H4 (cell line): ENCODE measurements around the gene OPRL1. TPM values are rescaled to one million over a fixed set of nuclear protein-coding genes. Genes with fewer than 3 reads are reported as not detected.

Source experiments
- DNase-seq: peaks from one replicate; pipeline ENCODE4 v3.0.0-alpha.2; 2015; ENCODE audit warnings: low spot score
- total RNA-seq: library from RNA; depleted of rRNA; stranded (reverse); fragments of >200 nt; shearing (Covaris generic); gene quantifications from 2 replicates; pipeline ENCODE4 v1.2.3, GENCODE V29; 2014

Gene OPRL1
- total RNA-seq, 1 experiment from 2014 or later = 0.97 TPM

- DNase-seq = no peak
Measured at GRCh38 chr20:64056639-64056888, 23.3 kb upstream of the OPRL1 start.

DNA sequence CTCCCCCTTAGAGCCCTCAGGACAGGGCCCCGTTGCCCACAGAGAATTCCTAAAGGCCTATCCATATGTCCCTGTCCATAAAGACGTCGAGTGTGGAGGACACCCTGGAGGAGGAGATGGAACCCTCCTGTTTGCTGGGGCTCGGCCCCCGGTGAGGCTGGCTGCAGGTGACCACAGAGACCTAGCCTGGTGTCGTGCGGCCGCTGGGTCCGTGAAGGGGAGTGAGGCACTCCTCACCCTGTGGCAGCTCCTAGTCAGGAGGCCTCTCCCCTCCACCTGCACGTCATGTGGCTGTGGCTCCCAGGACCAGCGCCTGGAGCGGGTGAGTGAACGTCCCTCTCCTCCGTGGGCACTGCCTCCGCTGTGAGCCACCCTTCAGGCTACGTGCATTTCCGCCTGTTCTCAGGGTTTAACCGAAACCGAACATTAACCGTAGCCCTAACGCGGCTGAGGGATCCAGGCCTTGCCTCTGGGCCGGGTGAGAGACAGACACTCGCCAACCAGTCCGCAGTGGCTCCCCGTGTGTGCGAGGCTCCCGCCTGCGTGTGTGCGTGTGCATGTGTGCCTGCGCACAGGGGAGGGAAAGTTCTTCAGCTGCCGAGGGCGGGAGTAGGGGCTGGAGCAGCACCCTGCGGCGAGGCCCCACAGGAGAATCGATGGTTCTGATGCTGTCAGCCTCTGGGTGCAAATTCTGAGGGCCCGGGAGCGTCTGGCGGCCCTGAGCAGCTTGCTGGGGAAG lies 22.8 kb upstream of the OPRL1 start:
- no peak for DNase-seq

DNA sequence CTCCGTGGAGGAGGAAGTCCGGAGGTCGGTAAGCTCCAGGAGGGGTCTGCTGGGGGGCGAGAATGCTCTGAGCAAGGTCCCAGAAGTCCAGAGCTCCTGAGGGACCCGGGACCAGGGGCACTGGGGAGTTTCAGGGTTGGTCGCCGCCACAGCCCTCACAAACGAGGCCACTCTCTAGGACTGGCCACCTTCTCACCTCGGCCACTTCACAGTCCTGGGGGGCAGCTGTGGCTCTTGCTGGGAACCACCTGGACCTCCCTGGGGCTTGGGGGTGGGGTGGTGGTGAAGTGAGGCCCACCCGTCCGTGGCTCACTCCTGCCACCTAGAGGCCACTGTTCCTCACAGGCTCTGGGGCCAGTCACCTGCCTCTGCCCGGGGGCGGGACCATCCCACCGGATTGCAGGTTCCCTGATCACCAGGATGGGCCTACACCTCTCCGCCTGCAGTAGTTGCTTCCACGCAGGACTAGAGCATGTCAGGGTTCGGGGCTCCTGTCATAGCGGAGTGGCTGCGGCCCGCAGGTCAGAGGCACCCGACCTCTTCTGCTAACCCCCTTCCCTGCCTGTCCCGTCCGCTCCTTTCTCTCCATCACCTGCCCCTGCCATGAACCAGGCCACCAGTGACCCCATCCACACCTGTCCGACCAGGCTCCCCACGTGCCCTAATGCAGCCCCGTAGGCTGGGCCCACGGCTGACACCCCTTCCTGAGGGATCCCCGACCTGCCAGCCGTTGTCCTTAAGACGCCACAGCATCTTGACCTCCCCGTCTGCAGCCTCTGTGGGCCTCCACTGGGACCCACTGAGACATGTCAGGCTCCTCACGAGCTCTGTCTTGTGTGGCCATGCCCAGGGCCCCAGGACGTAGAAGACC lies 22.0 kb upstream of the OPRL1 start:
- peak; percentile 59 for DNase-seq

- DNase-seq = no peak
Measured at GRCh38 chr20:64058536-64058935, 21.3 kb upstream of the OPRL1 start.

DNA sequence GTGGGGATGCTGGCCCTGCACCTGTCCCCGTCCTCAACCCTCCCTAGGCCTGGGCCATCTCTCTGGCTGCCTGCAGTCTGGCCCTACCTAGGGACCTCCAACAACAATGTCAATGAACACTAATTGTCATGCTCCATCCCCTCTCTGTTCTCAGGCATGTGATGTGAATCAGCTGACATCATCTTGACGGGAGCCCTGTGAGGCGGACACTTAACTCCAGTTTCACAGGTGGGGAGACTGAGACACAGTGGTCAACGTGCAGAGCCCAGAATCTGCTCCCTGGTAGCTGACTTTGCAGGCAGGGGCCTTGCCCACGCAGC lies 17.6 kb upstream of the OPRL1 start:
- DNase-seq = no peak

- DNase-seq = peak; percentile 93
Measured at GRCh38 chr20:64062596-64063388, 17.1 kb upstream of the OPRL1 start, which contains the start of gene TCEA2. TSS of gene TCEA2 (plus strand) at chr20:64063198. CDS start at chr20:64063313, 115 bp downstream.

DNA sequence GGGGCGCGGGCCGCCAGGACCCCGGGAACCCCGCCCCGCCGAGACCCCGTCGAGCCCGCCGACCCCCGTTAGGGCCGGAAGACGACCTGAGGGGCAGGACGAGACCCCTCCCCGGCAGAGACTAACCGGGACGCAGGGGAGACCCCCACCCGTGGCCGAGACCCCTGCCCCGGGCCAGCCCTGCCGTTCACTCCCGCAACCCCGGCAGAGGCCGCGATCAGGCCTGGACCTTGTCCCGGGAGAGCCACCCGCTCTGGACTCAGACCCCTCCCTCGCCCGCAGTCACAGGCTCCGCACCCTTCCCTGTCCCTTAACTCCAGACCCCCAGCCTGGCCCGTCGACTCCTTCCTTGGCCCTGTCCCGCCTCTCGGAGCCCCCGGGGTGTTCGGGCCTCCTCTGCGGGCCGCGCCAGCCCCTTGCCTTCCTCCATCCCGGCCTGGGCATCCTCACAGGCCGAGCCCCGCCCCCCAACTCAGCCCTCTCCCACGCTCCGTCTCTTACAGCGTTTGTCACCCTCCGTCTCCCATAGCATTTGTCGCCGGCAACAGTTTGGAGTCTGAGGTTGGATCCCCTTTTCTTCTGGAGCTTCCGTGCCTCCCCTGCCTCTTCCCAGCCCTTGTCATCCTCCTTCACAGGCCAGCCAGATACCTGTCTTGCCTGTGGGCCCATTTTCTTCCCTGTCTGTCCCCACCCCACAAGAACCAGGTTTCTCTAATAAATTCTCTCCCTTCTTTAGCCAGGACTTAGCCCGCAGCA lies 16.3 kb upstream of the OPRL1 start:
- DNase-seq = no peak

DNA sequence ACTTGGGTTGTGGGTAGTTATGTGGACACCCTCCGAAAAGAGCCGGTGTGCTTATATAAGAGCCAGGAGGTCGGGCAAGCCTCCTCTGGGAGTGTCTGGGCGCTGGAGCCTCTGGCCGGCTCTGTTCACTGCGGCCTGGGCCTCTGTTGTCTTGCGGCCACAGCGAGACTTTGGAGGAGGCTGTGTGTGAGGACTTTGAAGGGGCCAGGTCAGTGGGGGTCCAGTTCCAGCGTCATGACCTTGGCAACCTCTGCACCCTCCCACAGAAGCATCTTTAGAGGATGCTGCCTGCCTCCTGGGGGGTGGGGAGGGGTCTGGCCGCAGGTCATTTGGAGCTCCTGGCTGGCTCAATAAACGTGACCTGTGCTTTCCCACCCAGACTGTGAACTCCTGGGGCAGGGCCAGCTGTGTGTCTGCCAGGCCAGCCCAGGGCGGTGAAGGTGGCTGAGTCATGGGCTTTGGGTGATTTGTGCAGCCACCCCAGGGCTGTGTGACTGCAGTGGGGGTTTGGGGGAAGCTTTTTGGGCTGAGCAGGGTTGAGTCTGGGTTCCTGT lies 15.7 kb upstream of the OPRL1 start:
- peak; percentile 58 for DNase-seq

- DNase-seq = no peak
Measured at GRCh38 chr20:64065062-64065973, 14.6 kb upstream of the OPRL1 start.

- peak; percentile 94 for DNase-seq
Measured at GRCh38 chr20:64065974-64066343, 13.9 kb upstream of the OPRL1 start.

DNA sequence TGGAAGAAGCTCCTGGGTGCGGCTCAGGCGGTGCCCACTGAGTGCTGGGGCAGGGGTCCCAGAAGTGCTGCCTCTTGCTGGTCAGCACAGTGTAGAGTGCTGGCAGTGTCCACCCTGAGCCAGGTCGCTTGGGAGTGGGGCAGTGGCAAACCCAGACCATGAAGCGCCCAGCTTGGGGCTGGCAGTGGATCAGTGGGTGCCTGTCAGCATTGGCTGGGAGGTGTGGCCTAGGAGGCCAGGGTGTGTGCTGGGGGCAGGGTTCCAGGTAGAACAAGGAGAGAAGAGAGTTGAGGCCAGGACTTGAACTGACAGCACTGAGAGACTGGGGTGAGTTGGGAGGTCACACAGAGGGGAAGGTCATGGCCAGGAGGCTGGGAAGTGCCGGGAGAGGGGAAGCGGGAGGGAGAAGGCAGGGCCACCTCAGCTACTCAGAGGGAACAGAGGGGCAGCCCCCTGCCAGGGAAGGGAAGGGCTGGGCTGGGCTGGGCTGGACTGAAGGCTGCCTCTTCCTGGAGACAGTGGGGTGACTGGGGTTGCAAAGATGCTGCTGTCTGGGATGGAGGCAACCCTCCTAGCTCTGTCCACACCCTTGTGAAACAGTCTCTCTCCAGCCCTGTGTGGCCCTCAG lies 12.8 kb upstream of the OPRL1 start:
- DNase-seq = no peak

DNA sequence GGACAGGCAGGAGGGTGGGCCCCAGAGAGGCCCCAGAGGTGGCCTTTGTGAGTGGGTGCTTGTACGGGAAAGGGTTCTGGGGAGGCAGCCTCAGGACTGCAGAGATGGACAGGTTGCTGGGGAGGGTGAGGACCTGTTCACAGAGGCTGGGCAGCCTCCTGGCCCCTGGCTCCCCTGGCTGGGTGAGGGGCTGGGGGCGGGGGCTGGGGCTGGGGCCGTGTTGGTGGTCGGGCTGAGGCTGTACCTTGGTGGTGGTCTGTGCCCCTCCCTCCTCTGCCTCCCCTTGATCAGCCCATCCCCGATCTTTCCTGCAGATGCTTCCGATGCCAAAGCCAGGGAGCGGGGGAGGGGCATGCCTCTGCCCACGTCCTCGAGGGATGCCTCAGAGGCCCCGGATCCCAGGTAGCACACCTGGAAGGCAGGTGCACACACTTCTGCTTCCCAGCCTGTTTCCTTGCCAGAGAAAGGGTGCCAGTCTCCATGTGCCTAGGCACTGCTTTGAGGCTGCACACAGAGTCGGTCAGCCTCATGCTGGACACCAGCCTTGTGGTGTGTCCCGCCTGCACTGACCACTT lies 12.1 kb upstream of the OPRL1 start:
- no peak for DNase-seq

- no peak for DNase-seq
Measured at GRCh38 chr20:64068386-64069208, 11.3 kb upstream of the OPRL1 start.

DNA sequence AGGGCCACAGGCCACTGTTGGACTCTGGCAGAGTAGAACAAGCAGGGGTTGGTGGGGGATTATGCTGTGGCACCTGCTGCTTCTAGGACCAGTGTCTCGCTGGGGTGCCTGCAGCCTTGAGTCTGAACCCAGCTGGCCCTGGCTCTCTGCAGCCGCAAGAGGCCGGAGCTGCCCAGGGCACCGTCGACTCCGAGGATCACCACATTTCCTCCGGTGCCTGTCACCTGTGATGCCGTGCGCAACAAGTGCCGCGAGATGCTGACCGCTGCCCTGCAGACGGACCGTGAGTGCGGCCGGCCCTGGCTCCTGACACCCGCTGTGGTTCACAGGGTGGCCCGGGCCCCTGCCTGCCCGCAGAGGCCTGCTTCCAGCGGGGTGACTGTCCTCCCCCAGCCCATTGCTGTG lies 10.7 kb upstream of the OPRL1 start:
- DNase-seq = no peak

DNA sequence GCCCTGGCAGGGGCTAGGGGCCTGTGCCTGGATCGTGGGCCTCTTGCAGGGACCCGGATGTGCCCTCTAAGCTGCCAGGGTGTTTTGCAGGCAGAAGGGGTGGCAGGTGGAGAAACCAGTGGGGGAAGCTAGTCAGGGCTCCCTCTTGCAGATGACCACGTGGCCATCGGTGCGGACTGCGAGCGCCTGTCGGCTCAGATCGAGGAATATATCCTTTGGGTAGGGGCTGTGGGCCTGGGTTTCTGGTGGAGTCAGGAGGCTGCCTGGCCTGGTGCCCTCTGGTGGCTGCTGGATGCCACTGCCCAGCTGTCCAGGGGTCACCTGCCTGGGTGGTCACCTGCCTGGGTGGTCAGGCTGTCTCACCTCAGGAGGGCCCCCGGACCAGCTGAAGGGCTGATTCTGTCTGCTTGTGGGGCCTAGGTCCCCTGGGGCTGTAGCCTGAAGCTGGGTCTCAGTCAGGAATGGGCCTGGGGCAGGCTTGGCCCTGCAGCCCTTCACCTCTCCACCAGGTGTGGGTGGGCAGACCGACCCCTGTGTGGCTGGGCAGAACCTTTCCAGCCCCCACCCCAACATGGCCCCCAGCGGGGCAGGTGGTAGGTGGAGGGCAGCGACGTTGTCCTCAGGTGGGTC lies 10.2 kb upstream of the OPRL1 start:
- DNase-seq = no peak

GRCh38 chr20:64070244-64070993 lies 9.5 kb upstream of the OPRL1 start:
- DNase-seq = no peak
